HG03103 (cell line): ENCODE data around the gene AP1S3.
"Not testable (repeated sequence)": the region's sequence is repeated elsewhere in the genome, so short reads cannot be mapped to it uniquely, and the experiment has no call there.

ENCODE experiments used
- ATAC-seq: cut with Tn5 transposase; IDR thresholded peaks from one replicate; pipeline ENCODE4 v1.9.1; 2021; ENCODE audit warnings: low read depth; ENCODE audit not compliant: unreplicated experiment

AP1S3 gene

DNA sequence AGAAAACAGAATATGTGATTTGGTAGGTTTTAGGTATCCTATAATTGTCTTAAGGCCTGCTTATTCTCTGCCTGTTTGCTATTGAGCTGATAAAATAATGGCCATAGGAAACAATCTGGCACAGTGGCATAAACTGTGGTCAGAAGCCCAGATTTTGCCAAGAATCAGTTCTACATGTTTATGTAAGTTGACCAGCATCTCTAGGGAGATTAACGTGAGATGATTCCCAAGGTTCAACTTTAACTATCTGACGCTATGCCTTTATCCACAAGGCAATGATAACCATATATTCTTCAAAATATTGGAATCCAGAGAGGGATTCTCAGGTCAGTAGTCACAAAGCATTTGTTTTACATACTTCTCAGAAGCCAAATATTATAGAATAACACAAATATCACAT is 25.6 kb downstream of the AP1S3 start:
- ATAC-seq: no peak

DNA sequence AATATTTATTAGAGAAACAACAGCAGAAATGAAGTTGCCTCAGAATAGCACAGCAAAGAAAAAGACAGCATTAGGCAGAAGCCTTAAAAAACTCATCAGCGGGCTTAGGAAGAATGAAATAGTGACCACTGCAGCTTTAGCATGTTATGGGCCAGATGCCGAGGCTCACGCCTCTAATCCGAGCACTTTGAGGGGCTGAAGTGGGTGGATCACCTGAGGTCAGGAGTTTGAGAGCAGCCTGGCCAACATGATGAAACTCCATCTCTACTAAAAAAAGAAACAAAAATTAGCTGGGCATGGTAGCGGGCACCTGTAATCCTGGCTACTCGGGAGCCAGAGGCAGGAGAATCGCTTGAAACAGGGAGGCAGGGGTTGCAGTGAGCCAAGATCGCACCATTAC is 32.4 kb downstream of the AP1S3 start:
- ATAC-seq: no peak

DNA sequence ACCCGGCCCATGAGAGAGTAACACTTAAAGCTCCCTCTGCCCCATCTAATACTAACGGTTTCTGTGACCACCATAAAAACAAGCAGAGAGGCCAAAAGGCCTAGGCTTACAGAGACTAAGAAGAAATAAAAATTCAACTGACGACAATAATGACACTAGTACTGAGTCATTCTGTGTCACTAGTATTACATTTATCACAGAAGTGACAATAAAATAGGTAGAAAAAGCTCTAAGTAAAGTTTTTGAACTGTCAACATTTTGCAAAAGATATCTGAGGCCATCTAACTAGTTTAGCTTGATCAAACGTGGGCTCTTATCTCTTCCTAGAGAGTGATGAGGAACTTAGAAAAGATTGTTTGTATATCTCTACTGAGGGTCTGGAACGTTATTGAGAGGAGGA is 35.6 kb downstream of the AP1S3 start:
- no peak for ATAC-seq

DNA sequence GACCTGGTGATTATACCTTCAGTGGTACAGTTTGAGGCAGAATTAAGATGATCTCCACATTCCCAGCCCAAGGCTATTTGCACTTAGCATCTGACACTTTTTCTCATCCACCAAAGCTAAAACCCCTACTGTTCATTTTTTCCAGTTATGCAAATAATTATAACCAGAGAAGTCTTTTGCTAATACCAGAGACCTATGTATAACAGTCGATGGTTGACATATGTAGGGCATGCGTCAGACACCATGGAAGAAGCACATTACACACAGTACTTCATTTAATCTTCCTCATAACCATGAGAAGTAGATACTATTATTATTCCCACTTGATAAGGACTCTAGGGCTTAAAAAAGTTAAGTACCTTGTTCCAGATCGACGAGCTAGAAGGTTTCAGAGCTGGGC is 36.5 kb downstream of the AP1S3 start:
- no peak for ATAC-seq

DNA sequence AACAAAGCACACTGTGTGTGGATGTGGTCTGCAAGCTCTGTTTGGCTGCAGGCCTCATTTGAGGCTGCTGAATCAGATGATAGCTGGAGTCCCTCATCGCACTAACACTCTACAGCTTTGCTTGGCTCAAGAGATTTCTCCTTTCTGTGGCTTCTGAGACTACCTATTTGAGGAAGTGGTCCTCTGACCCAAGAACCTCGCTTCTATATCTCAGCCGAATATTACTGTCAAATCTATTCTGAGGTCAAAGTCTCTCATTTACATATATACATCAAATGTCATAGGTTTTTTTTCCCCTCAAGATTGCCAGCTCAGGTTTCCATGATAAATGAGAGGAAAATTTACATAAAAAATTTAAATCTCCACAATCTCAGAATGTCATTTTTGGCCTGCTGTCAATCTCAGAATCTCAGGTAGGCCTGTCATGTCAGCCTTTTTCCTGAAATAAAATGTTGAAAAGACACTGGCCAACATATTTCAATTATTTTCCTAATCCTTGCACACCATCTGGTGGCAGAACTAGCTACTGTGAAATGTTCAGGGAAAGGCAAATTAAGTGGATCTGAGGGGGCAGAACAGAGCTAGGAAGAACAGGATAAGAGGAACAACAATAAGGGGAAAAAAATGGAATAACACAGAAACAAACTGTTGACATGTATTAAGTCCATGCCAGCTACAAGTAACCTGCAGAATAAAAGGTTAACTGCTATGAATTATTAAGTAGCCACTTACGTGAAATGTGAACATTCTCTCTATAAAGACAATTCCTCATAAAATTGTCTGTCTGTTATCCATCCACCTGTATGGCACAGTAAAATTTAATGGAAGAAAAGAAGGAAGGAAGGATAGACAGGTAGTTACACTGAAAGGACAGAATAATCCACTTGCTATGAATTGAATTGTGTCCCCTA is 39.3 kb downstream of the AP1S3 start:
- peak; percentile 99 for ATAC-seq

DNA sequence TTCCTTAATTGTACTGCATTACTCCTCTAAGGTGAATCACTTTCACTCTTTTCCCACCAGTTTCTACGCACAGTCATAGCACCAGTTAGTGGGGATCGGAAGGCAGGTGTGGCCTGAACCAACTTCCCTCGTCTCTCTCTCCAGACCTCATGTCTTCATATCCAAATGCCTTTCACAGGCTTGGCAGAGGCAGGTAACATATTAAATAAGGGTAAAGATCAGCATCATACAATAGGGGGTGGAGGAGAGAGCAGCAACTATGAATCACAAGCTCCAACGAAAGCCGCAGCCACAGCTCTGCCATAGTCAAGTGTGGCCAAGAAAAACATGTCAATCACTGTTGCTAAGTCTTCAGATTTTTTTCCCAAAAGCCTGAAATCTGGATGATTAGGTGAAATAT is 40.3 kb downstream of the AP1S3 start:
- ATAC-seq: no peak

DNA sequence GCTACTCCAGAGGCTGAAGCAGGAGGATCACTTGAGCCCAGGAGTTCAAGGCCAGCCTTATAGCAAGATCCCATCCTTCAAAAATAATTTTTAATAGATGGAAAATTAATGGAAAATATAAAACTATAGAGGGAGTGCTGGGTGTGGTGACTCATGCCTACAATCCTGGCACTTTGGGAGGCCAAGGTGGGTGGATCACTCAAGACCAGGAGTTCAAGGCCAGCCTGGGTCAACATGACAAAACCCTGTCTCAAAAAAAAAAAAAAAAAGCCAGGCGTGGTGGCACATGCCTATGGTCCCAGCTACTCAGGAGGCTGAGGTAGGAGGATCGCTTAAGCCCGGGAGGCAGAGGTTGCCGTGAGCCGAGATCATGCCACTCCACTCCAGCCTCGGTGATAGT is 48.0 kb downstream of the AP1S3 start:
- ATAC-seq: no peak

DNA sequence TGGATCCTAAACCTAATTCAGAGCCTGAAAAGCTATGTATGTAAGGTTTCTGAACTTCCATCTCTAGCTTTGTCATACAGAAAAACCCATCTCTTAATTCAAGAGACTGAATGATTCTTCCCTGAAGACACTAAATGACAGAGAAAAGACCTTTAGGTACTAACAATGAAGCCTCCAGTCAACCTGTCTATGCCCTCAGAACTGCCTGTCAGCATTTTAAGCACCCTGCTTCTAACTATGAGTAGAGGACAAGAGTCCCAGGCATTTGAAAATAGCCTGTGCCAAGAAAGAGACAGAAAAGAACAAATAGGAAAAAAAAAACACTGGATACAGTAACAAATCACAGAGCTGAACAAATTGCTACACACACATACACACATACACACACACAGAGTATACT is 48.6 kb downstream of the AP1S3 start:
- no peak for ATAC-seq

DNA sequence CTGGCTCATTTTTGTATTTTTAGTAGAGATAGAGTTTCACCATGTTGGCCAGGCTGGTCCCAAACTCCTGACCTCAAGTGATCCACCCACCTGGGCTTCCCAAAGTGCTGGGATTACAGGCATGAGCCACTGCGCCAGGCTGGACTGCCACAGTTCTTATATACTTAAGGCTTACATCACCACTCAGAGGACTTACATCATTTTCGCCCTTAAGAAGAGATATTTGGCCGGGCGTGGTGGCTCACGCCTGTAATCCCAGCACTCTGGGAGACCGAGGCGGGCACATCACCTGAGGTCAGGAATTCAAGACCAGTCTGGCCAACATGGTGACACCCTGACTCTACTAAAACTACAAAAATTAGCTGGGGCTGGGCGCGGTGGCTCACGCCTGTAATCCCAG is 49.3 kb downstream of the AP1S3 start:
- not testable (repeated sequence) for ATAC-seq

DNA sequence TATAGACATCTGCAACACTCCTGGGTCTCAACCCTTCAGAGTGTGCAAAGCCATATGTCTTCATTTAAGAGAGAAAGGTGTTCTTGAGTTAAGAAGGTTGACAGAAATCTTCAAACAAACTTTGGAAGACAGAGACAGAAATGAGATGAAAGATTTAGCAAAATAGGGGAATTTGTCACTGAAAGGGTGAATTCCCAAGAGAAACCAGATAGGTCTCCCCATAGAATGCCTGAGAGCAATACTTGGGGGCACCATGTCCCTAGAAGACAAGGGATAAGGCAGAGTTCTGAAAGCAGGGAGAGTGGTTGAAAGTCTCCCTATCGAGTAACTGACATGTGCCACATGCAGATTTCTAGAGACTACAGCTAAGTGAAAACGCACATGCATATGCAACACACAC is 50.0 kb downstream of the AP1S3 start:
- peak; percentile 25 for ATAC-seq

DNA sequence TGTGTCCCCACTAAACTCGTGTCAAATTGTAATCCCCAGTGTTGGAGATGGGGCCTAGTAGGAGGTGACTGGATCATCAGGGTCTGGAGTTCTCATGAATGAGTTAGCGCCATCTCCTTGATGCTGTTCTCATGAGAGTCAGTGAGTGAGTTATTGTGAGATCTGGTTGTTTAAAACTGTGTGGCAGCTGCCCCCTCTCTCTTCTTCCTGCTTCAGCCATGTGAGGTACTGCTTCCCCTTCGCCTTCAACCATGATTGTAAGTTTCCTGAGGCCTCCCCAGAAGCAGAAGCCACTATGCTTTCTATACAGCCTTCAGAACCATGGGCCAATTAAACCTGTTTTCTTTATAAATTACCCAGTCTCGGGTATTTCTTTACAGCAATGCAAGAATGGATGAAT is 50.4 kb downstream of the AP1S3 start:
- ATAC-seq: peak; percentile 70

DNA sequence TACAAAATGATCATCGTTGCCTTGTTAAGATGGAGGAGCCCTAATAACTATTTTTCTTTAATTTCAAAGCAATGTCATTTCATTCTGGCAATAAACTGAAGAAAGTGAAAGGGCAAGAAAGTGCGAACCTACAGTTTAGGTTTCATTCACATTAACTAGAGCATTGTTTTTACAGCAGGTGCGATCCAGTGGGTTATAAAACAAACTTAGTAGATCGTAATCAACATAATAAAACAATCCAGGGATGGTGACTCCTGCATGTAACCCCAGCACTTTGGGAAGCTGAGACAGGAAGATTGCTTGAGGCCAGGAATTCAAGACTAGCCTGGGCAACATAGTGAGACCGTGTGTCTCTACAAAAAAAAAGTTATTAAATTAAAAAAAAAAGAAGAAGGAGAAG is 51.1 kb downstream of the AP1S3 start:
- ATAC-seq: no peak

DNA sequence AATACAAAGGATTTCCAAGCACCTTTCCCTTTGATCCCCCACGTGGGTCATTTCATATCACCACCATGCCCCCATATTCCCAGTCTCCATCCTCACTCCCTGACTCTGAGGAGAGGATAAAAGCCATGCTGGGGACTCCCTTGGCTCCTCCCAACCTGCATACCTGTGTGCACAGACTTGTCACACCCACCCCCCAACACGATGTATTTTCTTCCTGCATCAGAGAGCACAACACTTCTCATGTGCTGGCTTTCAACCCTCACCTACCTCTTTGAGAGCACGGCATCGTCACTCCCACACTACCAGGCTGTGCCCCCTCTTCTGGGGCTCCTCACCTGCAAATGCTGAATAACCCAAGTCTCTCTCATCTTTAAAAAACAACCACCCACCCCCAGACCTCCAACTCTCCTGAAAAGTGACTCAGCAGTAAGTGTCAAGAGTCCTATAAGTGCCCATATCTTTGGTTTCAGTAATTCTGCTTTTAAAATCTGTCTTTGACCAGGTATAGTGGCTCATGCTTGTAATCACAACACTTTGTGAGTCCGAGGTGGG is 53.1 kb downstream of the AP1S3 start:
- no peak for ATAC-seq

DNA sequence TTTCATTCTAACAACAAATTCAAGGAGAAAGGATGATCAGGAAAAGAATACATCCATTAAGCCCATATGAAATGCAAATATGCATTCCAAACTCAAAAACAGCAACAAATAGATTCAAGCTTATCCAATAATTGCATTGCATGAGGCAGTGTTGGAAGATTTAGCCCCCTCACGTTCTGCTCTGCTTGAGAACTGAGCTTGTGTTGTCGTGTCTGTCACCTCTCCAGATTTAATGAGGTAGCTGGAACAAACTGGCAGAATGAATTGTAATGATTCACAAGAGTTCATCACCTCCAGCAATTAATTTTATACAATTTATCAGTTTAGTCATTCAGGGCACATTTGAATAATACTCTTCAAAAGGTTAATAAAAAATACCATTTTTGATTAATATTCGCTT is 54.8 kb downstream of the AP1S3 start:
- ATAC-seq: no peak

DNA sequence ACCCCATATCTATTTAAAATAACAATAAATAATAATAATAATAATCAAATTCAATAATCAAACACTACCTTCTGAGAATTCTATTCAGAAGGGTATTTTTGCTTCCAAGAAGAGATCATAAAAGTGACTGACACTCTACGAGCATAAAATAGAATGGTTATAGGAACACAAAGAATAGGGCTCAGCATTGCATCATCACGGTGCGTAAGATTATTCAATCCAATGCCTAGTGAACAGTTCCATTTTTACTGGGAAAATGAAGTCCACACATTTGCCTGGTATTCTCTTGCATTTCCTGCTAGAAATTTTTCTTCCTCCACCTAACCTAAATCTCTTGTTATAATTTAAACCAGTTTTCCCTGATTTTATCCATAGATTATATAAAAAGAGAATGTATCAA is 55.8 kb downstream of the AP1S3 start:
- ATAC-seq: no peak

DNA sequence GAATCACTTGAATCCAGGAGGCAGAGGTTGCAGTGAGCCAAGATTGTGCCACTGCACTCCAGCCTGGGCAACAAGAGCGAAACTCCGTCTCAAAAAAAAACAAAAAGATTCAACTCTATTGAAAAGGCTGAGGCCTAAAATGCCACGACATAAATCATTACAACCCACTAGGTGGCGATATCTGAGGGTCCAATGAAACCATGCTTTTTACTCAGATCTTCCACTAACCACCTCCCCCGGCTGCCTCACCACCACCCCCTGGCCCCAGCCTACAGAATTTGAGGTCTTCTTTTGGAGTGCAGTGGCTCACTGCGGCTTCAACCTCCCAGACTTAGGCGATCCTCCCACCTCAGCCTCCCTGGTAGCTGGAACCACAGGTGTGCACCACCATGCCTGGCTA is 57.5 kb downstream of the AP1S3 start:
- peak; percentile 64 for ATAC-seq

DNA sequence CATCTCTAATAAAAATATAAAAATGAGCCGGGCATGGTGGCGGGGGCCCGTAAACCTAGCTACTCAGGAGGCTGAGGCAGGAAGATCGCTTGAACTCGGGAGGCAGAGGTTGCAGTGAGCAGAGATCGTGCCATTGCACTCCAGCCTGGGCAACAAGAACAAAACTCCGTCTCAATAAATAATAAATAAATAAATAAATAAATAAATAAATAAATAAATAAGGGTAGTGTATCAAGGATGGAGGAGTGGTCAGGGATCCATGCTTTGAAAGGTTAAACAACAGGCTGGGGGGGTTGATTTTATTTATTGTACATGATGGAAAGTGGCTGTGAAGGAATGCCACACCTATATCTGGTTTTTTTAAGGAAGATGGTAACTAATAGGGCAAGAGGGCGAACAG is 63.2 kb downstream of the AP1S3 start:
- ATAC-seq: no peak

DNA sequence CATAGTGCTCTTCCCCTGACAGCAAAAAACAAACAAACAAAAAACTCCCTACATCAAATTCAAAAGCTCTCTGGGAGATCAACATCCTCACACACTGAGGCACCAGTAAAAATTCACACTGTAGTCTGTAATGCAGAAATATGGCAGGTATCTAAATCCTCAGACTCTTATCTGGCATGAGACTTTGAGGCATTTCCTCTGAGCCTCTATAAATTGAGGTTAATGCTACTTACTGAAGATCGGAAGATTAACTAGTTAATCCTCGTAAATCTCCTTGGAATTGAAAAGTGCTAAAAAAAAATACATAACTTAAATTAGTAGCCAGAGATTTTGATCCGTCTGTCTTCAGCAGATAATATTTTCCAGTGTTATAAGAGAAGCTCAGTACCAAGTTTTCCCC is 65.0 kb downstream of the AP1S3 start:
- no peak for ATAC-seq

DNA sequence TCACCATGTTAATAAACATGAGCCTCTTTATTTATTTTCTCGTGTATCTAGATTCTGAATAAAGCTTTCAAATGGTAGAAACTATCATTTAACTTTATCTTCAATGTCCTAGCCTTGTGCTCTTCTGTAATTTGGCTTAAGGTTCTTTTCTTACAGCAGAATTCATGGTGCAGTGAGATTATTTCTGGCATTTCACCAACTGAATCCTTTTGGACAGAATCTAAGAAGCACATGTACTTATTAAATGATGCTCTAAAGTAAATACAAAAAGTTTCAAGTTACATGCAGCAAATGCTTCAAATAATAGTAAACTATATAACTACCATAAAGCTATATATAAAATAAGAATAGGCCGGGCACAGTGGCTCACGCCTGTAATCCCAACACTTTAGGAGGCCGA is 65.9 kb downstream of the AP1S3 start:
- ATAC-seq: no peak

DNA sequence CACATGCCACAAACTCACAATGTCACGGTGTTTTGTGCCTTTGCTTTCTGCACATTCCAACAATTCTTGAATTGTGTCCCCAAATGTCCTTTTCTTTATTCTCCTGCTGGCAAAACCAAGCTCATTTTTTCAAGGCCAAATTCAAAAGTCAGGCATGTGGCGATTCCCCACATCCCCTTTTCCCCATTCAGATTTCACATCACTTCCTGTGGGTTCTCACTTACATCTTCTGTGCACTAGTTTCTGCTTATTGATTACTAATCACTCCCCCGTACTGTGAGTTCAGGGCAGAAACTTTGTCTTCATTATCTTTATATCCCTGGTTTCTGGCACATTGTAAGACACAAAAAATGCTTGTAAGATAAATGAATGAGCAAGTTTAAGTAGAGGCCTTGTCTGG is 69.2 kb downstream of the AP1S3 start:
- ATAC-seq: no peak

DNA sequence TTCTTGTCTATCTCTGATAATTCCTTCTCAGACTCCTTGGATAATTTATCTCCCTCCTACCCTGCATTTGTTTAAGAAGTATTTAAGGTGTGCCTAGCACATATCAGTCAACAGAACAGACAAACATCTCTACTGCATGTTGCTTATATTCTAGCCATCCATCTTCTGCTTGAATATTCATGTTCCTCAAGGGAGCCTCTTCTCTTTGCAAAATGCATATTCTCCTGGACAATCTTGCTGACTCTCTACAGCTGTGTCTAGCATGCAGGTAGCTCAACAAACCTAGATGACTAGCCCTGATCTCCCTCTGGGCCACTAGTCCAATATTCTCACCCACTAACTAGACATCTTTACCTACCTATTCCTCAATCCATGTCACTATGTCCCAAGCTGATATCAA is 70.0 kb downstream of the AP1S3 start:
- no peak for ATAC-seq

DNA sequence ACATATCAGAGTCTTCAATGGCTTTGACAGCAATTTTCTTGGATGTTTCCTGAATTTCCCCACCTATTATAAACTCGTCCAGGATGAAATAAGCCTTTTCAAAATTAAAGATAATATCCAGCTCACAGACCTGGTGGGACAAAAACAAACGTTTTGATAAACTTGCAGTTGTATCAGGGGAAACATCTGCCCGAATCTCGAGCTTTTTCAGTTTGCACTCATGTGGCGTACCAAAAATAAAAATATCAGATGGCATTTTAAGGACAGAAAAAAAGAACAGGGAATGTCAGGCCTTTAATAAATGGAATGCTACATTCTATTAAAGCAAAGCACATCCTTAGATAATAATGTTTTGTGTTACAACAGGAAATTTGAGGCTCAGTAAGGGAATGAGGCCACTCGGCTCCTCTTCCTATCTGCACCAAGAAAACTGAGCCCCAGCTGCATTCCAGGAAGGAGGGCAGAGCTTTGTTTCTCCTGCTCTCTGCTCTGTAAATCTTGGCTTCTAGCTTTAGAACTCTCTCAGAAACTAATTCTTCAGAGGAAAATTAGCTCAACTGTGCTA is 72.1 kb downstream of the AP1S3 start:
- no peak for ATAC-seq
